Brain microvascular endothelial cell (primary cell): ENCODE data around the gene BCAR3.
"Not testable (repeated sequence)": the region's sequence is repeated elsewhere in the genome, so short reads cannot be mapped to it uniquely, and the experiment has no call there.

Source experiments
- DNase-seq: peaks from one replicate; pipeline ENCODE4 v3.0.0-alpha.2; 2020
- H3K27ac ChIP-seq: fragments of 250-450 bp; sonication (Bioruptor Pico); 2 replicates; pipeline ENCODE4 v1.5.1; 2020; ENCODE audit warnings: mild to moderate bottlenecking, moderate library complexity
- H3K27me3 ChIP-seq: fragments of 250-450 bp; sonication (Bioruptor Pico); replicated peaks from 2 replicates; pipeline ENCODE4 v1.5.1; 2020; ENCODE audit warnings: mild to moderate bottlenecking
- H3K36me3 ChIP-seq: fragments of 250-450 bp; sonication (Bioruptor Pico); replicated peaks from 2 replicates; pipeline ENCODE4 v1.5.1; 2020; ENCODE audit warnings: mild to moderate bottlenecking
- H3K4me3 ChIP-seq: 2 replicates; pipeline ENCODE4 v1.5.1; 2011; ENCODE audit warnings: low read depth, mild to moderate bottlenecking, control low read depth, low read length, moderate library complexity
- CTCF ChIP-seq: IDR thresholded peaks from 2 replicates; pipeline ENCODE4 v1.5.1; 2011; ENCODE audit warnings: low read depth, mild to moderate bottlenecking, moderate library complexity, low read length, control low read depth, inconsistent platforms; ENCODE audit errors: missing control alignments
- in situ Hi-C: cut with HindIII; loops from 2 replicates; pipeline ENCODE4 v1.10.0; 2017; ENCODE audit warnings: low sequenced_read_pairs, low pct_ligation_motif_present

BCAR3 gene

GRCh38 chr1:93699503-93700168, 18.0 kb upstream of the BCAR3 start:
- in situ Hi-C loops = no loop called here
- H3K27ac ChIP-seq = no peak overlapping the region
- no peaks in the 10 kb centered on the region for H3K27me3 ChIP-seq
- no peak overlapping the region for H3K4me3 ChIP-seq
- no peaks in the 10 kb centered on the region for H3K36me3 ChIP-seq
- DNase-seq = no peak
- TF ChIP-seq CTCF = no peak

GRCh38 chr1:93699049-93699384, 17.4 kb upstream of the BCAR3 start:
- no peaks in the 10 kb centered on the region for H3K36me3 ChIP-seq
- no peak for TF ChIP-seq CTCF
- no peaks in the 10 kb centered on the region for H3K27me3 ChIP-seq
- in situ Hi-C loops = no loop called here
- H3K4me3 ChIP-seq = no peak overlapping the region
- no peak overlapping the region for H3K27ac ChIP-seq
- DNase-seq = no peak

DNA sequence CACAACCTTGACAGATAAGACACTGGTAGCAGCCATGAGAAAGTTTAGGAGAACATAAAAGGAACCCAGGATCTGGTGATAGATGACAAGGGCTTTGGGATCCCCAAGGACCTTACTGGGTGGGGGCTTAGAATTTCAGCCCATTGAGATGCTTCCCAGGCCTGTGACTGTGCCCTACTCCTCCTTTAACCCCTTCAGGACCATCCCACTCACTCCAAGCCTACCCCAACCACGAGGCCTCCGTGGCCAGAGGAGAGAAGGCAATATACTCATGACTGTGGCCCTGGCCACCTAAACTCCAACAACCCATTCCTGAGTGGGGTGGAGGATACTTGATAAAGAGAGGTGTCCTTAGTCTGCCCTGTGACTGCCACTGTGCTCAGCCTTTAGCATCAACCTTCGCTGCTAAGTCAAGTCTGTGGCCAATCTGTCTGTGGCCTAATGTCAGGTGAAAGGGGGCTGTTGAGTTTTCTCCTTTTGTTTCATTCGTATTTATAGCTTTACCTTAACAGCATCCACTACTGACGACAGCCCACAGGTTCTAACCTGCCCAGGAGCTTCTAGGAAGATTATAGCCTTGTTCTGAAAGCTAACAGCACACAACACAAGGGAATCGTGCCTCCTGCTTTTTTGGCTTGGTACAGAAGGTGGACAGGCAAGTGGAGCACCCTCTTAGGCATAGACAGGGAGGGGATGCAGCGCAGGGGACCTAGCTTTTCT, 16.9 kb upstream of the BCAR3 start:
- in situ Hi-C loops = no loop called here
- no peak for DNase-seq
- no peak overlapping the region for H3K4me3 ChIP-seq
- no peak overlapping the region for H3K27ac ChIP-seq
- no peaks in the 10 kb centered on the region for H3K36me3 ChIP-seq
- no peak for TF ChIP-seq CTCF
- H3K27me3 ChIP-seq = no peaks in the 10 kb centered on the region

GRCh38 chr1:93697566-93697965, 15.9 kb upstream of the BCAR3 start:
- H3K27me3 ChIP-seq, H3K4me3 ChIP-seq, DNase-seq, in situ Hi-C loops, H3K27ac ChIP-seq, H3K36me3 ChIP-seq: not testable (repeated sequence)

DNA sequence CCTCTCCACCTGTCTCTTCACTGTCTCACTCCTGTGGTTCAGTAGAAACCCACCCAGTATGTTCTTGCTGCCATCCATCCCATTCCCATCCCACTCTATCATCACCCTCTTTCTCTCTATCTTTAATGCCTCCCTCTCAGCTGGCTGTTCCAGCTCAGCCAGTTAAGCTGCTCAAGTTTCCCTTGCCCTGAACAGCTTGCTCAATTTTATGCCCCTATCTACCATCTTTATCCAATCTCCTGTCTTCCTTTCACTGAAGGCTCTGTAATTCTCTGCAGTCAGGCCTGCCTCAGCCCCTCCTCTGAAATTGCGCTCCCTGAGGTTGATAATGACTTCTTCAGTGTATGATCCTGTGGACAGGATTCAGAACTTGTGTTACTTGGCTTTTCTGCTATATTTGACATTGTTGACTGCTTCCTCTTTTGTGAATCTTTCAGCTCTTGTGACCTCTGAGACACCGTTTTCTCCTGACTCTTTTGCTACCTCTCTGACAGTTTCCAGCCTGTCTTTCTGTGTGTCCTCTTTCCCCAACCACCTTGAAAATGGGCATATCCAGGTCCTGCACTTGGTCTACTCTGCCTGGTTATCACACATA, 13.9 kb upstream of the BCAR3 start:
- Histone ChIP-seq H3K4me3 (no peak overlapping the region), H3K27me3 (no peaks in the 10 kb centered on the region), H3K27ac (no peak overlapping the region), H3K36me3 (no peaks in the 10 kb centered on the region)
- in situ Hi-C loops = no loop called here
- DNase-seq = no peak
- no peak for TF ChIP-seq CTCF

DNA sequence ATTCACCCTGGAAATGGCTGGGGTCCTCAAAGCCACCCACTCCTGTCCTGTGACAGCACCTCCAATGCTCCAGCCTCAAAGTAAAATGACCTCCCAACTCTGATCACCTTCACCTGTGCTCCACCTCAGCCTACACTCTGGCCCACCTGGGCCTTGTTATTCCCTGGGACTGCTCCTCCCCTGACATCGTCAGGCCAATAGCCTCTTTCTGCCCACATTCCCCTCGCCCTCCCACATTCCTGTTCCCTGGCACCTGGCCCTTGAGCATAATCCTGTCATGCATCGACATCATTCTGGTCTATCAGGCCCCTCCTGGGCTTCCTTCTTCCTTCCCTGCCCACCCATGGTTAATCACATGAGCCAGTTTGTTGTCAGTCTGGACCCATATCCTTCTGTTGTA, 13.2 kb upstream of the BCAR3 start:
- no peak for TF ChIP-seq CTCF
- H3K27ac ChIP-seq = no peak overlapping the region
- in situ Hi-C loops = no loop called here

More for the DNA sequence above, 13.2 kb upstream of the BCAR3 start:
- Histone ChIP-seq H3K4me3 (no peak overlapping the region), H3K27me3 (no peaks in the 10 kb centered on the region), H3K36me3 (no peaks in the 10 kb centered on the region)
- DNase-seq = no peak
